ENCODE measurements around the gene SH3BGRL2.

- TF ChIP-seq, protein P1, sequence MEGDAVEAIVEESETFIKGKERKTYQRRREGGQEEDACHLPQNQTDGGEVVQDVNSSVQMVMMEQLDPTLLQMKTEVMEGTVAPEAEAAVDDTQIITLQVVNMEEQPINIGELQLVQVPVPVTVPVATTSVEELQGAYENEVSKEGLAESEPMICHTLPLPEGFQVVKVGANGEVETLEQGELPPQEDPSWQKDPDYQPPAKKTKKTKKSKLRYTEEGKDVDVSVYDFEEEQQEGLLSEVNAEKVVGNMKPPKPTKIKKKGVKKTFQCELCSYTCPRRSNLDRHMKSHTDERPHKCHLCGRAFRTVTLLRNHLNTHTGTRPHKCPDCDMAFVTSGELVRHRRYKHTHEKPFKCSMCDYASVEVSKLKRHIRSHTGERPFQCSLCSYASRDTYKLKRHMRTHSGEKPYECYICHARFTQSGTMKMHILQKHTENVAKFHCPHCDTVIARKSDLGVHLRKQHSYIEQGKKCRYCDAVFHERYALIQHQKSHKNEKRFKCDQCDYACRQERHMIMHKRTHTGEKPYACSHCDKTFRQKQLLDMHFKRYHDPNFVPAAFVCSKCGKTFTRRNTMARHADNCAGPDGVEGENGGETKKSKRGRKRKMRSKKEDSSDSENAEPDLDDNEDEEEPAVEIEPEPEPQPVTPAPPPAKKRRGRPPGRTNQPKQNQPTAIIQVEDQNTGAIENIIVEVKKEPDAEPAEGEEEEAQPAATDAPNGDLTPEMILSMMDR (IDR thresholded peaks at IDR 0.05) = no peak
- no peak for TF ChIP-seq POLR2A (IDR thresholded peaks at IDR 0.05)
Observed at GRCh38 chr6:79712144-79712543, 81.0 kb downstream of the SH3BGRL2 start.

Data from prostate gland (tissue), 2 donors.